GM21367 (cell line): ENCODE data around the gene CTTN.

ENCODE experiments used
- ATAC-seq: cut with Tn5 transposase; IDR thresholded peaks from one replicate; pipeline ENCODE4 v1.9.1; 2021; ENCODE audit not compliant: unreplicated experiment

Gene CTTN

GRCh38 chr11:70427436-70427835 is 29.1 kb downstream of the CTTN start:
- ATAC-seq, result no peak

- no peak for ATAC-seq
Observed at GRCh38 chr11:70428701-70429427, 30.5 kb downstream of the CTTN start.

- no peak for ATAC-seq
Observed at GRCh38 chr11:70429428-70429705, 31.0 kb downstream of the CTTN start.

GRCh38 chr11:70429724-70430521 is 31.6 kb downstream of the CTTN start:
- no peak for ATAC-seq

- no peak for ATAC-seq
Observed at GRCh38 chr11:70430671-70431574, 32.6 kb downstream of the CTTN start.

GRCh38 chr11:70431611-70432010 is 33.3 kb downstream of the CTTN start:
- no peak for ATAC-seq

GRCh38 chr11:70432065-70432464 is 33.7 kb downstream of the CTTN start:
- no peak for ATAC-seq

GRCh38 chr11:70432580-70432979 is 34.3 kb downstream of the CTTN start:
- no peak for ATAC-seq

GRCh38 chr11:70433038-70433437 is 34.7 kb downstream of the CTTN start:
- ATAC-seq, result no peak

GRCh38 chr11:70433526-70433925 is 35.2 kb downstream of the CTTN start:
- ATAC-seq, result no peak

- ATAC-seq, result no peak
Observed at GRCh38 chr11:70433966-70434812, 35.9 kb downstream of the CTTN start.

- no peak for ATAC-seq
Observed at GRCh38 chr11:70434813-70435278, 36.5 kb downstream of the CTTN start.

GRCh38 chr11:70435361-70435760 is 37.0 kb downstream of the CTTN start:
- no peak for ATAC-seq

GRCh38 chr11:70435765-70436500 is 37.6 kb downstream of the CTTN start:
- no peak for ATAC-seq

- ATAC-seq, result no peak
Observed at GRCh38 chr11:70436501-70436860, 38.2 kb downstream of the CTTN start.

GRCh38 chr11:70437111-70437784 is 38.9 kb downstream of the CTTN start:
- no peak for ATAC-seq

- no peak for ATAC-seq
Observed at GRCh38 chr11:70440206-70440605, 41.9 kb downstream of the CTTN start.

GRCh38 chr11:70443773-70444030 is 45.4 kb downstream of the CTTN start:
- no peak for ATAC-seq

- ATAC-seq, result no peak
Observed at GRCh38 chr11:70445091-70445490, 46.8 kb downstream of the CTTN start.

- ATAC-seq, result no peak
Observed at GRCh38 chr11:70445605-70446004, 47.3 kb downstream of the CTTN start.
